Stimulated activated effector memory CD8-positive, alpha-beta T cell treated with anti-CD3 and anti-CD28 coated beads, Interleukin-12 subunit alpha, Interleukin-12 subunit beta, amount 100 ng/mL, for 72 hours (primary cell): ENCODE measurements around the gene GABBR2.

Experiments used
- ATAC-seq: fragments of 150-1000 bp; cut with Tn5 transposase; 2 replicates; pipeline ENCODE4 v1.10.0; 2021
- DNase-seq, 2 donors: peaks; one replicate each; pipeline ENCODE4 v3.0.0; 2021 to 2022; ENCODE audit warnings: low spot score in 2 of 2
- H3K27ac Mint-ChIP-seq: one replicate; pipeline ENCODE4 v1.8.0; 2022; ENCODE audit warnings: mild to moderate bottlenecking, mixed read lengths
- H3K36me3 Mint-ChIP-seq: one replicate; pipeline ENCODE4 v1.8.0; 2022; ENCODE audit warnings: mild to moderate bottlenecking, mixed read lengths
- H3K4me1 Mint-ChIP-seq: one replicate; pipeline ENCODE4 v1.8.0; 2022; ENCODE audit warnings: mixed read lengths
- H3K4me3 Mint-ChIP-seq: one replicate; pipeline ENCODE4 v1.8.0; 2022; ENCODE audit warnings: mild to moderate bottlenecking, mixed read lengths
- H3K9me3 Mint-ChIP-seq: one replicate; pipeline ENCODE4 v1.8.0; 2022; ENCODE audit warnings: mixed read lengths

GABBR2 gene

DNA sequence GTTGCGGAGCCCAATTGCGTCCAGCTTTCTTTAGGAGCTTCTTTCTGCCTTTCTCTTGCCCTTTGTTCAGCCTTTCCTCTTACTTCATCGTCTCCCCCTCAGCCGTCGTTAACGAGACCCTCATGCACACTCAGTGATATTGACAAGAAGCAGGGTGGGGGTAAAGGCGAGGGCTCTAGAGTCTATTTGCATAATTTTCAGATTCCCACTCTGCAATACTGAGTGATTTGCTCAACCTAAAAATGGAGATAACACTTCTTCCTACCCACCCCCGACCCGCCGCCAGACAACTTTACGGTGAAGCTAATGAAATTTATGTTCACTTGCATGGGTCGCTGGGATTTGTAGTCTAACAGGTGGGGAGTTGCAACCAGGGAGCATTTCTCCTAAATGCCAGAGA is 452.0 kb downstream of the GABBR2 start:
- Mint-ChIP-seq H3K4me1 (peaks cover 23% of the 10 kb centered on the region), H3K9me3 (no peaks in the 10 kb centered on the region), H3K27ac (peak overlapping the region; percentile 97), H3K36me3 (peaks cover 17% of the 10 kb centered on the region), H3K4me3 (peak overlapping the region; percentile 86)
- ATAC-seq (no peak), DNase-seq (no peak)

DNA sequence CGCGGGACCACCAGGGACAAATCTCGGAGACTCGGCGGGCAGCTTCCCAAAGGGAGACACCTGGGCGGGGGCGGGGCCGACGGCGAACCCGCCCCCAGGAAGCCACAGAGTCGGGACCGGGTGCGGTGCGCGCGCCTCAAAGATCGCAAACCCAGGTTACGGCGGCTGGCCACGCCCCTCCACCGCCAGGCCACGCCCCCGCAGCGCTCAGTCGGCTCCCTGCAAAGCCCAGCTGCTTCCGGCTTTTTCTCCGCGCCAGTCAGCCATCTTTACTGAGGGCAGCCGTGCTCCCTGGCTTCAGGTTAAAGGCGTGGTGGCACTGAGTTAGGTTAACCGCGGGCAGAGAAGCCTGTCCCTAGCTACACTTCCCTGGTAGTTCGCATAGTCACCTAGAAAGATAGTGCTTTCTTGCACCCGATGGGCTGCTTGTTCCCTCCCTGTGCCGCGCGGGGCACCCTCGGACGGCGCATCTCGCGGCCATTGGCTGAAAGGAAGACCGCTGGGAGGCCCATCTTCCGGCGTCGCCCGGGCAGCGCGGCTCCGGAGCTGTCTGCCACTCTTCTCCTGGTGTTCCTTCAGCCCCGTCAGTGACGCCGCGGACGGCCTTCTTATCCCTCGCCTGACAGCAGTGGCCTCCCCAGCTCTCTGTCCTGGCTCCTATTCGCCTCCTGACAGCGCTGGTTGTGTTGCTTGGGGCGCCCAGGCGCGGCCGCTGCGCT is 453.0 kb downstream of the GABBR2 start, which contains the start of gene TBC1D2:
TBC1D2 (minus strand) TSS at position 72 of the 719 bp plus-strand sequence. CDS start 108 bp downstream, outside the sequence.
- ATAC-seq (peak; percentile 89), DNase-seq (peak; percentile 96 to 99)
- Mint-ChIP-seq H3K4me3 (peak within 1 kb of the TSS; percentile 86), H3K36me3 (peaks cover 17% of the 10 kb centered on the region), H3K4me1 (peaks cover 23% of the 10 kb centered on the region), H3K27ac (peak within 1 kb of the TSS; percentile 97), H3K9me3 (no peaks in the 10 kb centered on the region)

DNA sequence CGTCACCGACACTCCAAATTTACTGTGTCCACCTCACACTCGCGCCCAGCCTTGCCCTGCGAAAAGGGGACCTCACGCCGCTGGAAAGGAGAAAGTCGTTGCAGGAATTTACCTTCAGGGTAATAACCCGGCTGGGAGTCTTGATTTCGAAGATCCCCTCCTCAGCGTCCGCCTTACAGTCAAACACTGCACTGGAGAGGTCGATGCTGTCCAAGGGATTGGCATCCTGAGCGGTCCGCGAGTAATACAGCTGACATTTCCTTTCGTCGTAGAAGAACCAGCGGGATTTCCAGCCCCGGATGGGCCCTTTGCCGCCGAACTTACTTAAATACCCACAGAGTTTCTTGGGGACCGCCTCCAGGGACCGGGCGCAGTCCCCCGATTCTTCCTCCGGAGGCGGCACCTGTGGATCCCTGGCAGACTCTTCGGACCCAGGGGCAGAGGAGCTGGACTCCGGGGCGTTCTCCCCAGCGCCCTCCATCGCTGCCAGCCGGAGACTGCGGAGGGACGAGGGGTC is 453.6 kb downstream of the GABBR2 start:
- ATAC-seq (peak; percentile 44), DNase-seq (no peak)
- Mint-ChIP-seq H3K36me3 (peaks cover 17% of the 10 kb centered on the region), H3K9me3 (no peaks in the 10 kb centered on the region), H3K27ac (peak overlapping the region; percentile 97), H3K4me3 (peak overlapping the region; percentile 86), H3K4me1 (peaks cover 23% of the 10 kb centered on the region)

- no peaks in the 10 kb centered on the region for H3K9me3 Mint-ChIP-seq
- DNase-seq (no peak), ATAC-seq (no peak)
- no peak overlapping the region for H3K27ac Mint-ChIP-seq
- peaks cover 23% of the 10 kb centered on the region for H3K4me1 Mint-ChIP-seq
- peak overlapping the region; percentile 86 for H3K4me3 Mint-ChIP-seq
- H3K36me3 Mint-ChIP-seq, result peaks cover 17% of the 10 kb centered on the region
These were observed 454.3 kb downstream of the GABBR2 start for GRCh38 chr9:98254228-98255060.

DNA sequence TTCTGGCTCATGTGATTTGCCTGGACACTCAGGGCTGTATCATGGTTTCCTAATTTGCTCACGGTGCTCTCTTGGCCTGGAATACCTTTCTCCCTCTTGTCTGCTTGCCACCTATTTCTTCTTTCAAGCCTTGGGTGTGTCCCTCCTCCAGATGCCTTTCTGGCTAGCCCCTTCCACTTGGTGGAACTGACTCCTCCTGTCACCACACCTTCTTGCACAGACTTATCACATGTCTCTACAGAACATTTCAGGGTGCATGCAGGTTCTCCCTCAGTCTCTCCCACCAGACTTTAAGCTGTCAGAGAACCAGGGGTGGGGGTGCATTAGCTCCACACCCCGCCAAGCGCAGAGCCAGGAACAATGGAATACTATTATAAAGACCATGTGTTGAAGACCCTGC is 455.2 kb downstream of the GABBR2 start:
- ATAC-seq (no peak), DNase-seq (no peak)
- peak overlapping the region; percentile 86 for H3K4me3 Mint-ChIP-seq
- H3K9me3 Mint-ChIP-seq, result no peaks in the 10 kb centered on the region
- peaks cover 17% of the 10 kb centered on the region for H3K36me3 Mint-ChIP-seq
- peak overlapping the region; percentile 21 for H3K27ac Mint-ChIP-seq
- peaks cover 30% of the 10 kb centered on the region for H3K4me1 Mint-ChIP-seq

- peaks cover 27% of the 10 kb centered on the region for H3K4me1 Mint-ChIP-seq
- no peak overlapping the region for H3K4me3 Mint-ChIP-seq
- DNase-seq, result no peak
- no peak for ATAC-seq
- H3K27ac Mint-ChIP-seq, result no peak overlapping the region
- no peaks in the 10 kb centered on the region for H3K9me3 Mint-ChIP-seq
- peaks cover 17% of the 10 kb centered on the region for H3K36me3 Mint-ChIP-seq
These were observed 457.2 kb downstream of the GABBR2 start for GRCh38 chr9:98251551-98251950.

DNA sequence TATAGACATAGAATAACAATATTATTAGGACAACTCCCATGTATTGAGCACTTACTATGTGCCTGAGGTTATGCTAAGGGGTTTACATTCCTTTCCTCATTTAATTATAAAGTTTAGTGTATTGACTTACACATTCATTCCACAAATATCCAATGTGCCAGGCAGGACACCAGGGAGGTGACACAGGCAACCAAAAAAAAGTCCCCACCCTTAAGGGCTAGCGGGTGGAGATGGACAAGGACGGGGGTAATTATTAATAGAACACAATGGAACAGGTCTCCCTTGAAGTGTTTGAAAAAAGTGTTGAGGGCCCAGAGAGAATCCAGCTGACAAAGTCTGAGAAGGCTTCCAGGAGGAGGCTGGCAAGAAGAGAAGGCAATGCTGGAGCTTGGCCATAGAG is 459.0 kb downstream of the GABBR2 start:
- no peak overlapping the region for H3K4me3 Mint-ChIP-seq
- DNase-seq (no peak), ATAC-seq (no peak)
- H3K9me3 Mint-ChIP-seq, result no peaks in the 10 kb centered on the region
- H3K4me1 Mint-ChIP-seq, result peaks cover 21% of the 10 kb centered on the region
- H3K27ac Mint-ChIP-seq, result peak overlapping the region; percentile 30
- H3K36me3 Mint-ChIP-seq, result no peaks in the 10 kb centered on the region

DNA sequence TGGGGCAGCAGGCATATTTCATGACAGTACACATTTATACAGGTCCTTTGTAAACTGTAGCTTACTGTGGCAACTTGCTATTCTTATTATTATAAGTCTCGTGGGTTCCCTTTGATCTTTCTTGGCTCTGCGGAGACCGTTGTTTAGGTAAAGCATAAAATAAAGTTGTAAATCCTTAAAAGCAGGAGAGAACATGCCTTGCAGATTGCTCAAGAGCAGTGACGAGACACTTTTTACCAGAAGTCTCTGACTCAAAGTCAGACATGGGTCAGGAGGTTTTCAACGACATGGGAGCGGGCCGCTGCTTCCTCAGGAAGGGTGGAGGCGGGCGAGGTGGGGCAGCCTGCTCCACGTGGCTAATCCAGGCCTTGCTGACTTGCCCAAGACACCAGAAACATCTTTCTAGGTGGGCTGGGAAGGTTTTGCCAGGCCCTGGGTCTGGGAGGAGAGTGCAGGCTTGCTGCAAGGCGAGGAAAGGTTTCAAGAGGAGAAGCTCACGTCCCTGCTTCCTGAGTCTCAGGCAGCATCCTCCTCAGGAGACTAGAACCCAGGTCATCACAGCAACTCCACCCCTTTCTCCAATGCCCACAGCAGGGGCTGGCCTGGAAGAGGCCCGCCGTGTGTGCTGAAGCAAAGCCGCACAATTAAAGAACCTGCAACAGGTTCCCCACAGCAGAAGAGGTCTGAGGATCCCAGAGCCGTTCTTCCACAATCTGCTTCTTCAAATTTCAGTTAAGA is 459.8 kb downstream of the GABBR2 start:
- ATAC-seq, result no peak
- Mint-ChIP-seq H3K4me3 (no peak overlapping the region), H3K4me1 (peaks cover 16% of the 10 kb centered on the region), H3K27ac (no peak overlapping the region), H3K9me3 (no peaks in the 10 kb centered on the region), H3K36me3 (peaks cover under 1% of the 10 kb centered on the region)
- DNase-seq, result no peak

DNA sequence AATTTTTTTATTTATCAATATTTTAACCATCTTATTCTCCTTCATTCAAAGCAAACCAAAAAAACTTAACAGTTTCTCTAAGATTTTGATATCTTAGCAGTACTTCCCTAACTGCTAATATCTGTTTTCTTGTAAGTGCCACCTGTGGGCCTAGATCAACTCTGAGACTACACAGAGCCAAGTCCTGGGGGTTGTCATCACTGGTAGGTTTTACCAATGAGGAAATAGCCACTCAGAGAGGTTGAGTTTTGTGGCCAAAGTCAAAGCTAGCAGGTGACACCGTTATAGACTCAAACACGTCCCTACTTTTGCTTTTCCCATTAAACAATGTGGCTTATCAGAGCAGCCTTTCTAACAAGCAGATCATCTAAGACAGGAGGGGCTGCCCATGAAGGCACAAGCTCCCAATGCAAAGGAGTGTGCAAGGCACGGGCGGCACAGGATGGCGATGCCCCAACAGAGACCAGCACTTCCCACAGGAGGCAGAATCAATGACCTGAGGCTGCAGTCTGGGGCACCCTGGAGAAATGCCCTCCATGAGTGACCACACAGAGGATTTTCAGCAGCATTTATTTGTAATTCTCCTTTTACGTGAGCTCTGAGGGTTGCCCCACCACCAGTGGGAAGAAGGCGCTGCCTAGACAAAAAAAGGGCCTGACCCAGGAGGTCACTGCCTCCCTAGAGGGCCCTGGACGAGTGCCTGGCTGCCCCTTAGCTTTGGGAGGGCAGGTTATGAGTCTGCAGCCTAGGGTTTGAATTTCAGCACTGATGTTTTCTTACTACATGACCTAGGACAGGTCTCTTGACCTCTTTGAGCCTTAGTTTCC is 460.7 kb downstream of the GABBR2 start:
- no peaks in the 10 kb centered on the region for H3K9me3 Mint-ChIP-seq
- no peak overlapping the region for H3K27ac Mint-ChIP-seq
- peaks cover 8% of the 10 kb centered on the region for H3K36me3 Mint-ChIP-seq
- no peak overlapping the region for H3K4me3 Mint-ChIP-seq
- DNase-seq, result no peak
- ATAC-seq, result no peak
- peaks cover 8% of the 10 kb centered on the region for H3K4me1 Mint-ChIP-seq

GRCh38 chr9:98242426-98242825 is 466.3 kb downstream of the GABBR2 start:
- Mint-ChIP-seq H3K36me3 (peaks cover 8% of the 10 kb centered on the region), H3K9me3 (no peaks in the 10 kb centered on the region), H3K4me3 (no peak overlapping the region), H3K4me1 (no peaks in the 10 kb centered on the region), H3K27ac (no peak overlapping the region)
- DNase-seq (no peak), ATAC-seq (no peak)

- Mint-ChIP-seq H3K4me1 (no peaks in the 10 kb centered on the region), H3K36me3 (peaks cover 8% of the 10 kb centered on the region), H3K4me3 (no peak overlapping the region), H3K27ac (peak overlapping the region; percentile 57), H3K9me3 (no peaks in the 10 kb centered on the region)
- DNase-seq (no peak), ATAC-seq (no peak)
These were observed 467.1 kb downstream of the GABBR2 start for GRCh38 chr9:98241357-98242300.

DNA sequence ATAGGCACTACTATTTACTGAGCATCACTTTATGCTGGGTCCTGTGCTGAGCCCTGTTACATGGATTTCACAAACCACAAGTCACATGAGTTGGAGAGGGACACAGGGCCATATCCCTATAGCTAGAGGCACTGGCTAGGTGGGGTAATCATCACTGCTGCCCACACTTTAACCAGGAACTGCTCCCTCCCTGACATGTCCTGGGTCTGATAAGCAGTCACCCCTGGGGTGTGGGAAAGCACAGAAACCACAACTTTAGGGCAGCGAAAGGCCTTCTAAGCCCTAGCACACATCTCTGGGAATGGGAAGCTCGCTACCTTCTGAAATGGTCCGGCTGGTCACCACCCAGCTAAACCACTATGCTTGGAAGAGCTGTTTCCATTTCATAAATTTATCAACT is 468.3 kb downstream of the GABBR2 start:
- Mint-ChIP-seq H3K4me1 (no peaks in the 10 kb centered on the region), H3K4me3 (no peak overlapping the region), H3K36me3 (peaks cover 8% of the 10 kb centered on the region), H3K27ac (no peak overlapping the region), H3K9me3 (no peaks in the 10 kb centered on the region)
- DNase-seq (no peak), ATAC-seq (no peak)
